Stimulated activated CD8-positive, alpha-beta memory T cell treated with anti-CD3 and anti-CD28 coated beads, Interleukin-15, amount 100 ng/mL, for 24 hours (primary cell): ENCODE data around the gene FFAR3.

Source experiments
- DNase-seq: peaks from one replicate; pipeline ENCODE4 v3.0.0-alpha.2; 2020; ENCODE audit warnings: low read depth

The FFAR3 gene

DNA sequence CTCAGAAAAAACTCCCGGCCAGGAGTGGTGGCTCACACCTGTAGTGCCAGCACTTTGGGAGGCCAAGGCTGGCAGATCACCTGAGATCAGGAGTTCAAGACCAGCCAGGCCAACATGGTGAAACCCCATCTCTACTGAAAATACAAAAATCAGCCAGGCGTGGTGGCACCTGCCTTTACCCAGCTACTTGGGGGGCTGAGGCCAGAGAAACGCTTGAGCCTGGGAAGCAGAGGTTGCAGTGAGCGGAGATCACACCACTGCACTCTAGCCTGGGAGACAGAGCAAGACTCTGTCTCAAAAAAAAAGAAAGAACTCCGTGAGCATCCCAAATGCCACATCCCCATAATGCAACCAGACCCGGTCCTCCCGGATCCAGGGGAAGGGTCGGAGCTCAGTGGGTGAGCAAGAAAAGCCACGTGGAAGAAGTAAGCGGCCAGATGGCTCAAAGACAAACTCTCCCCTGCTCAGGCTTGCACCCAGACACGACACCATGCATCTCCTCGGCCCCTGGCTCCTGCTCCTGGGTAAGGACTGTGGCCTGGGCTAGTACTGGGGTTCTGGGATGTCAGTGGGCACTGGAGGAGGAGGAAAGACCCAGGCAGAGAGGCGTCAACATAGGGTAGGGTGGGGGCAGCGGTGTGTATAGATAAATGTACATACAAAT is 26.6 kb upstream of the FFAR3 start:
- DNase-seq: no peak

DNA sequence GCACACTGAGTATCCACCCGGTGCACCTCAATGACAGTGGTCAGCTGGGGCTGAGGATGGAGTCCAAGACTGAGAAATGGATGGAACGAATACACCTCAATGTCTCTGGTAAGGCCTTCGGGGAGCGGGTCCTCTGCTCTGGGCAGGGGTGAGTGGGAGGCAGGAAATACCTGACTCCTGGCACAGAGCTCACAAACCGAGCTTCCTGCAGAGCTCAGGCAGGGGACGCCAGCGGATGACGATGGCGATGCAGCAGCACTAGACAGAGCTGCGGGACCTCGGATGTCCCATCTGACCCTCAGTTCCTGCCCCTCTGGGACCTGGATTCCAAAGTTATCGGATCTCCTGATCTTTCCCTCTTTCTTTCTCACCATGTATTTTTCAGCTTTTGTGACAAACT is 25.4 kb upstream of the FFAR3 start:
- DNase-seq: no peak

DNA sequence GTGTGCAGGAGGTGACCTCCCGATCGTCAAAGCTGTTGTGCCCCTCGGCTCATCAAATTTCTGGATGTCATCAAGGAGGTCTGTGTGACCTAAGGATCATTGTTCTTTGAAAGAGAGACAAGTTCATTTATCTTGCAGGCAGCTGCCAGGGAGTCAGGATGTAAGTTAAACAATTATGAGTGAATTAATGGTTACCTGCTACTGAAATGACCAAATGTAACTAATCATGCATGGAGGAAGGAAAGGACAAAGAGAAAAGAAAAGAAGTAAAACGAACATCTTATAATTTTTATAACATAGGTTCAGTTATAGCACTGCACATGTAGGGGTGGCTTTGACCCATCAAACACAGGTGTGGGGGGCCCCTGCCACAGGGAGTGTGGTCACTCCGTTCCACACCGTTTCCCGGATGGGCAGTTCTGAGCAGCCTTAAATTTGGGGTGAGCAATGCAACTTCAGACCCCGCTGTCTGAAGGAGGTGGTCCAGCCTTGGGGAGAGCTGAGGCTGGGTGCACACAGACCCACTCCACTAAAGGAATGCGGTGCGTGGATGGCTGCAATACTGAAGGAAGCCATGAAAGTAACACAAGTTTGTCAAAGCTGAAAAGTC is 24.0 kb upstream of the FFAR3 start:
- no peak for DNase-seq

DNA sequence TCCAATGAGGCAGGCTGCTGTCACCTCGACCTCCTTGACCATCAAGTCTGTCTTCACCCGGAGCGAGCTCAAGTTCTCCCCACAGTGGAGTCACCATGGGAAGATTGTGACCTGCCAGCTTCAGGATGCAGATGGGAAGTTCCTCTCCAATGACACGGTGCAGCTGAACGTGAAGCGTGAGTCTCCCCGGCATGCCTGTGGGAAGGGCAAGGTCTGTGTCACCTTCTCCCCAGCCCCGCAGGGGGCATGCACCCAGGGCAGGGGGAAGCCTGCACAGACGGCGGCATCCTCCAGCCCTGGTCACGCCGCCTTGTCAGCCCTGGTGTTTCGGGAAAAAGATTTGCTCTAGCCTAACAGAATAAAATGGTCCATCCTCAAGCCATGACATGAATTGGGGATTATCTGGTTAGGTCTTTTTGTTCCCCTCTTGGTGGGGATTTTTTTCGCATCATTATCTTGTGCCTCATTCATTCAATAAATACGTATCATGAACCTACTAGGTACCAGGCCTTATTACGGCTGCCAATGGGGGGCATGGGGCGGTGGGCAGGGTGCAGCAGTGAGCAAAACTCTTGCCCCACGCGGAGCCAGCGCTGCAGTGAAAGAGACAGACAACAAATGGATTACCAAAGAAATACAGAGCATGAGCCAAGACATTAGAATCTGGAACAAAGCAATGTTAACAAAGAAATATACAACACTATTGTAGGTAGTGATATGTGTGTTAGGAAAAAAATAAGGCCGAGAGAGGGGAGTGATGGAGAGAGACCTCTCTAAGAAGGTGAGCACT is 21.9 kb upstream of the FFAR3 start:
- no peak for DNase-seq

DNA sequence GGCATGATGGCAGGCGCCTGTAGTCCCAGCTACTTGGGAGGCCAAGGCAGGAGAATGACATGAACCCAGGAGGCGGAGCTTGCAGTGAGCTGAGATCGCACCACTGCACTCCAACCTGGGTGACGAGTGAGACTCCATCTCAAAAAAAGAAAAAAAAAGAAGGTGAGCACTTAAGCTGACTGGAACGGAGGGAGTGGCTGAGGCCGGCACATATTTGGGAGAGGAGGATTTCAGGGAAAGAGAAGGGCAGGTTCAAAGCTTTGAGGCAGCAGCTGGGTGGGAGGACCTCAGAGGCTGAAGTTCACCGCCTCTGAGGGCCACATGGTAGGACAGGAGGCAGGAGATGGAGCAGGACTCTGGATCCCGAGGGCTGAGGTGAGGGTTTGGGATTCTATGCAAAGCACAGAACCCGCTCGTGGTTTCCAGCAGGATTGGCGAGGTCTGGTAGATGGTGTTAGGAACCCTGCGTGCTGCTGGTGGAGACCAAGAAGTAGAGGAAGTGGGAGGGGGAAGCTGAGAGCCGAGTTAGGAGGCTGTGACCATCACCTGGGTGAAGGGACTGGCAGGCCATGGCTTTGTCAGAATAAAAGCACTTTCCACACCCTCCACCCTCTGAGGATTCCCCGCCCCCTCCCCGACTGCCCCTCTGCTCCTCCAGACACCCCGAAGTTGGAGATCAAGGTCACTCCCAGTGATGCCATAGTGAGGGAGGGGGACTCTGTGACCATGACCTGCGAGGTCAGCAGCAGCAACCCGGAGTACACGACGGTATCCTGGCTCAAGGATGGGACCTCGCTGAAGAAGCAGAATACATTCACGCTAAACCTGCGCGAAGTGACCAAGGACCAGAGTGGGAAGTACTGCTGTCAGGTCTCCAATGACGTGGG is 20.9 kb upstream of the FFAR3 start:
- DNase-seq: no peak

DNA sequence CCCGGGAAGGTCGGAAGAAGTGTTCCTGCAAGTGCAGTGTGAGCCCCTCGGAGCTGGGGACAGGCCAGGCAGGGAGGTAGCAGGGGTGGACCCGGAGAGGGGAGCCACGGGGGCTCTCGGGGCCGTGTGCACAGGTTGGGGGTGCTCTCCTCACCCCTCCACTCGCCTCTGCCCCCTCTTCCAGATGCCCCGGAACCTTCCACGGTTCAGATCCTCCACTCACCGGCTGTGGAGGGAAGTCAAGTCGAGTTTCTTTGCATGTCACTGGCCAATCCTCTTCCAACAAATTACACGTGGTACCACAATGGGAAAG is 20.3 kb upstream of the FFAR3 start:
- DNase-seq: no peak

DNA sequence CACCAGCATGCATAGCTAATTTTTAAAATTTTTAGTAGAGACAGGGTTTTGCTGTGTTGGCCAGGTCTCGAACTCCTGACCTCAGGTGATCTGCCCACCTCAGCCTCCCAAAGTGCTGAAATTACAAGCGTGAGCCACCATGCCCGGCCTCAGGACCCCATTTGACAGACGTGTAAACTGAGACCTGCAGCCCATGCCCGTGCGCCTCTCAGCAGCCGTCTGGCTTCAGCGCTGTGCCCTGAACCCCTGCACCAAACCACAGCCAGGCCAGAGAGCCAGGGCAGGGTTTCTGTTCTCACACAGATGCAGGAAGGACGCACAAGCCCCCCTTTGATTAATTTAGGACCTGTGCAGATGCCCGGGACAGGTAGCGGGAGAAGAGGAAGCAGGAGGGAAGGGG is 17.8 kb upstream of the FFAR3 start:
- DNase-seq: no peak

DNA sequence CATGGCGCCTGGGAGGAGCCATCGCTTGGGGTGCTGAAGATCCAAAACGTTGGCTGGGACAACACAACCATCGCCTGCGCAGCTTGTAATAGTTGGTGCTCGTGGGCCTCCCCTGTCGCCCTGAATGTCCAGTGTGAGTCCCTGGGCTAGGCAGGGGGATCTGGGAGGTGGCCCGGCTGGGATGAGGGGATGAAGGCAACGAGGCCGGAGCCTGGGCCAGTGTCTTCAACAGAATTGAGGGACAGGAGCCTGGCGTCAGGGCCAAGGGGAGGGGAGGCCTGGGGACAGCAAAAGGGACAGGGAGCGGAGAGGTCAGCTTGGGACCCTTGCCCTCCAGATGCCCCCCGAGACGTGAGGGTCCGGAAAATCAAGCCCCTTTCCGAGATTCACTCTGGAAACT is 17.3 kb upstream of the FFAR3 start:
- DNase-seq: no peak

DNA sequence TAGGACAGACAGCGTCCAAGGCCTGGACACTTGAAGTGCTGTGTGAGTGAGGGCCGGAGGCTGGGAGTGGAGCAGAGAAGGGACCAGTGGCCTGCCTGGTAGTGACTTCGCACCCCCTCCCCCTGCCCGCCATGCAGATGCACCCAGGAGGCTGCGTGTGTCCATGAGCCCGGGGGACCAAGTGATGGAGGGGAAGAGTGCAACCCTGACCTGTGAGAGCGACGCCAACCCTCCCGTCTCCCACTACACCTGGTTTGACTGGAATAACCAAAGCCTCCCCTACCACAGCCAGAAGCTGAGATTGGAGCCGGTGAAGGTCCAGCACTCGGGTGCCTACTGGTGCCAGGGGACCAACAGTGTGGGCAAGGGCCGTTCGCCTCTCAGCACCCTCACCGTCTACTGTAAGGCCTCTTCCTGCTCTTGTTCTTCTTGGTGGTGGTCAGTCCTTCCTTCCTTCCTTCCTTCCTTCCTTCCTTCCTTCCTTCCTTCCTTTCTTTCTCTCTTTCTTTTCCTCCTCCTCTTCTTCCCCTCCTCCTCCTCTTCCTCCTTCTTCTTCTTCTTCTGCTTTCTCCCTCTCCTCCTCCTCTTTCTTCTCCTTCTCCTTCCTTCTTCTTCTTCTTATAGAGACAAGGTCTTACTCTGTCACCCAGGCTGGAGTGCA is 16.6 kb upstream of the FFAR3 start:
- DNase-seq: no peak

DNA sequence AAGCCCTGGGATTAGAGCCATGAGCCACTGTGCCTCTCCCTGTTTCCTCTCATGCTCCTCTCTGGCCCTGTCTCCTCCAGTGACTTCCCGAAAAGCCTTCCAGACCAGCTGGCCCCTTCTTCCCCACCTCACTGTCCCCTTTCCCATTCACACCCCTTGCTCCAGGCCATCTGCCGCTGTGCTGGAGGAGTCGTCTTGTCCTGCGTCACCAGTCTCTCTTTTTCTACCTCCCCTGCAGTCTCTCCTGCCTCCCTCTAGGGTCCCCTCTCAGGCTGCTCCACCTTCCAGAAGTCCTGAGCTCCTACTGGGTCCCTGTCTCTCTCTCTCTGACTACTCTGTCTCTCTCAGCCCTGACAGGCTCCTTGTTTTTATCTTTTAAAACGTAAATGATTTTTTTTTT is 15.8 kb upstream of the FFAR3 start:
- DNase-seq: no peak

DNA sequence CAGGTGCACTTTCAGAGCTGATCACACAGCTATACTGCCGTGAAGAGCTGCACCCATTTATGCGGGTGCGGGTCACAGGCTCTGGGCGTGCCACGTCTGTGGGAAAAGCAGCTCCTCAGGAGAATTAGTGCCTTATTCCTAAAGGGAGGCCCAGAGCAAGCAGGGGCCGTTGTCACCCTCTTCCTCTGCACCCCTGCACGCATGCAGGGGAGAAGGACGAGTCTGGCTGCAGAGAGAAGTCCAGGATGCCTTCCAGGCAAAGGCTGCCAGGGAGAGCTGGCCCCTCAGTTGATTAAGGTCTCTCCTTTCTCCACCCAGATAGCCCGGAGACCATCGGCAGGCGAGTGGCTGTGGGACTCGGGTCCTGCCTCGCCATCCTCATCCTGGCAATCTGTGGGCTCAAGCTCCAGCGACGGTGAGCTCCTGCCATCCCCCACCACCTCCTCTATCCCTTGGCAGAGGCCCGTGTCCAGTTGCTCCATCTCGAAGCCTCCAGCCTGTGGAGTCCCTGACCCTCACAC is 13.7 kb upstream of the FFAR3 start:
- no peak for DNase-seq

DNA sequence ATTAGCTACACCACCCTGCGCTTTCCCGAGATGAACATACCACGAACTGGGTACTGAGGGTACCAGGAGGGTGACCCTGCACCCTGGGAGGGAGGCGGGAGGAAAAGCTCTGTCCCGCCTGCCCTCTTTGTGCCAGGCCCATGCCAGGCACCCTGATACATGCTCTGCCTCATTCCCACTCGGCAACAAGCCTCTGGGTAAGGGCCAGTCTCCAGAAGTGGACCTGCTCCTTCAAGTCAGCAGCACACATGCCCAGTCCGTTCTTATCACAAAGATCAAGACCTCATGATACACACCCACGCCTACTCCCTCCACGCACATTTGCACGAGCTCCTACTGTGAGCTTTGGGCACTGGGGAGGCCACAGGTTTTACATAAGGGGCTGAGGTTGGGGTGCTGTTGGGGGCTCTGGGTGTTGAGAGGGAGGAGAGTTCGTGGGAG is 12.6 kb upstream of the FFAR3 start:
- DNase-seq: no peak

DNA sequence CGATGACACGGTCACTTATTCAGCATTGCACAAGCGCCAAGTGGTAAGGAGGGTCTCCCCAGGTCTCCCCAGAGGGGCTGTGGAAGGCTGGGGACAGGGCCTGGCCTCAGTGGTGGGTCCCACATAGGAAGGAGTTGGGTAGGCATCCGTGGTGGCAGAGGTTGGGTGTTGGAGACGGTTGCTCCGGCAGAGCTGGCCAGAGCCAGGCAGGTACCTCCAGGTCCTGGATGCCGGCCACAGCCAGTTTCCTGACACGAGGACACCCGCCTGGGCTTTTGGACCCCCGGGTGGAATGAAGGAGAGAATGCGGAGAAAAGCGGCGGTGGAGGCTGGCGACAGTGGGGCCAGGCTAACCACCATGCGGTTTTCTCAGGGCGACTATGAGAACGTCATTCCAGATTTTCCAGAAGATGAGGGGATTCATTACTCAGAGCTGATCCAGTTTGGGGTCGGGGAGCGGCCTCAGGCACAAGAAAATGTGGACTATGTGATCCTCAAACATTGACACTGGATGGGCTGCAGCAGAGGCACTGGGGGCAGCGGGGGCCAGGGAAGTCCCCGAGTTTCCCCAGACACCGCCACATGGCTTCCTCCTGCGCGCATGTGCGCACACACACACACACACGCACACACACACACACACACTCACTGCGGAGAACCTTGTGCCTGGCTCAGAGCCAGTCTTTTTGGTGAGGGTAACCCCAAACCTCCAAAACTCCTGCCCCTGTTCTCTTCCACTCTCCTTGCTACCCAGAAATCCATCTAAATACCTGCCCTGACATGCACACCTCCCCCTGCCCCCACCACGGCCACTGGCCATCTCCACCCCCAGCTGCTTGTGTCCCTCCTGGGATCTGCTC is 11.8 kb upstream of the FFAR3 start:
- DNase-seq: no peak

DNA sequence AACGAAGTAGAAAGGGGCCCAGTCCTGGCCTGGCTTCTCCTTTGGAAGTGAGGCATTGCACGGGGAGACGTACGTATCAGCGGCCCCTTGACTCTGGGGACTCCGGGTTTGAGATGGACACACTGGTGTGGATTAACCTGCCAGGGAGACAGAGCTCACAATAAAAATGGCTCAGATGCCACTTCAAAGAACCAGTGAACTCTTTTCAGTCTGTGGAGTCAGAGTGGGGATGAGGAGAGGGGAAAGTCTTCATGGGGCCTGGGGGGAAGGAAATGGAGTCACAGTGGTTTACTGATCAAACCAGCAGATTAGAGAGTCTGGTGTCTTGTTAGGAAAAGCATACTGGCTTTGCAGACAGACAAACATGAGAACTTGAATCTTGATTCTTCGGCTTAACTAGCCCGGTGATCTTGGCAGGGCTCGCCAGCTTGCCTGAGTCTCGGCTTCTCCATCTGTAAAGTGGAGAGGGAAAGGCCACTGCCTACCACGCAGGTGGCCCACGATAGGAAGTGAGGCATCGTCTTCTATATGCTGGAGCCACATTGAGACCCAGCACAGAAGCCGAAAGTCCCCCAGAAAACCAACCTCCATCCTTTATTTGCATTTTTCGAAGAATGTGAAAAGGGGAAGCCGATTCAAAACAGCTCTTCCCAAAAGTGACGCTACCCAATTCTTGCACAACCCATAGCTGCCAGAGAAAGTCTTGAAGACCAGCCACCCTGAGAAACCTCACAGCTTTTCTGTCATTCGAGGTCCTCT is 10.9 kb upstream of the FFAR3 start, which contains the start of gene FFAR1:
Gene FFAR1, plus strand, starts transcription at position 732 of the 759 bp plus-strand sequence. CDS start 3,650 bp downstream, outside the sequence.
- no peak for DNase-seq

DNA sequence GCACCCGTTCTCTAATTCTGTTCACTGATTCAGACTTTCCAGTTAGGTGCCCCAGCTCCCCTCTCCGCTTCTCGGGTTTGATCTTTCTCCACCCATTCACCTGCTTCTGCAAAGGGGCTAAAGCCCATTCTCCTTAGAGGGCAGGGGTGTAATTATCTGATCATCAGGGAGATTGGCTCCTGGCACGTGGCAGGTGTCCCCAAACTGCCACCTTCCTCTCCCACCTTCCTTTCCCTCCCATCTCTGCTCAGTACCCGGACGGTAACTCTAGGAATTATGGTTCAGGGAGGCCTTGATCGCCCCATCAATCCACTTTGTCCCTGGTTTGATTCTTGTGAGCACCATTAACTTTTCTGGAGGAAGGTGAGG is 10.3 kb upstream of the FFAR3 start:
- DNase-seq: no peak

DNA sequence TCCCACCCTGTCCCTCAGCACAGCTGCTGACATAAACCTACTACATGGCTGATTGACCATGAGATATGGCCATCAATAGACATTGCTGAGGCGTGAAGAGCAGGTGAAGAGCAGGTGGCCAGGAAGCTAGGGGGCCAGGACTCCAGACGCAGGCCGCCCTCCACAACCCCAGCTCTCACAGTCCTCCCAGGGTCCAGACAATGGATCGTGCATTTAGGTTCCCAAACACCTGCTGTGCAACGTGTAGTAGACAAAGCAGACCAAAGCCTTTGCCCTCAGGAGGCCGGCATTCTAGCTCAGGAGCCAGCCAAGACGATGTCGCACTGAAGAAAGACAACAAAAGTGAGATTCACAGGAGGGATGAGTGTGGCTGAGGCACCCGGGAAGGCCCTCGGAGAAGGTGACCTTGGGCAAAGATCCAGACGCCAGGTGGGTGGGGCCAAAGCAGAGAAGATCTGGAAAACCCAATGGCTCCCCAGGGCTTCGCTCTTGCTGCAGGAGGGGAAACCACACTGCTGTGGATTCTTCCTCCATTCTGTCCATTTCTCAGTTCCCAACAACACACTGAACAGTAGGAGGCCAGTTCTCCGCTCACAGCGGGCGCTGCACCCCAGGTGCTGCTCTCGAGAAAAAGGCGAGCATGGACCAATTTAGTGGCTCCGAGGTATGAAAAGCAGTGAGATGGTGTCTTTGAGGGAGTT is 9.2 kb upstream of the FFAR3 start:
- no peak for DNase-seq

DNA sequence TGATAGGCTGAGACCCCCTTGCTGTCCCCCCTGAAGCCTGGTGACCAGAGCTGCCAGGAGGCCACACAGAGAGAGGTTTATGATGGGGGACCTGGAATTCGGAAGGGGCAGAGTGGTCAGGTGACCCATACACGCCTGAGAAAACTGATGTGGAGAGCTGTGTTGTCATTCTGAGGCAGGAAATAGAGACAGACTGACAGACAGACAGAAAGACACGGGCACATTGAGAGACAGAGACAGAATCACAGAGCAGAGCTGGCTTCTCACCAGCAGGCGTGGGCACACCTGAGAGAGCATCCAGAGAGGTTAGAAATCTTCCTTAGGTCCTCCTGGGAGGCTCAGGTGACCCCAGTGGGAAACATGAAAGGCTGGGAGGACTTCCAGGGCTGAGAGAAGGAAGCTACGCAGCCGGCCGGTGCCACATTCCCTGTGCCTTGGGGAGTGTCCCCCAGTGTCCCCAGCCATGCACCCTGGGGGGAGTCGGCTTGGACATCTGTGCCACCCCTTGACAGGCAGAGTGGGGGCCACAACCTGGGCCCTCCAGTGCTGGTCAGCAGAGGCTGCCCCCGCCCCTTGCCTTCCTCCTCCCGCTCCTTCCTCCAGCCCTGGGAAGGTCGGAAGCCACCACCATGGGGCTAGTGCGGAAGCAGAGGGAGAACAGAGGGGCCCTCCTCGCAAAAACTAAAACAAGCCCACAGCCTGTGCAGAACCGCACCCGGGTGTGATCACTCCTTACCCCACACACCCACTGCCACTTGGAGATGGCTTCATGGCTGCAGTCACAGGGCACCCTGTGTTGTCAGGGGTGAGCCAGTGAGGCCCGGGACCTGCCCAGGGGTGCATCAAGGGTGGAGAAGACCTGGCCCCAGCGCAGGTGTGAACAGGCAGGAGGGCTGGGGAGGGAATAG is 8.4 kb upstream of the FFAR3 start:
- no peak for DNase-seq

DNA sequence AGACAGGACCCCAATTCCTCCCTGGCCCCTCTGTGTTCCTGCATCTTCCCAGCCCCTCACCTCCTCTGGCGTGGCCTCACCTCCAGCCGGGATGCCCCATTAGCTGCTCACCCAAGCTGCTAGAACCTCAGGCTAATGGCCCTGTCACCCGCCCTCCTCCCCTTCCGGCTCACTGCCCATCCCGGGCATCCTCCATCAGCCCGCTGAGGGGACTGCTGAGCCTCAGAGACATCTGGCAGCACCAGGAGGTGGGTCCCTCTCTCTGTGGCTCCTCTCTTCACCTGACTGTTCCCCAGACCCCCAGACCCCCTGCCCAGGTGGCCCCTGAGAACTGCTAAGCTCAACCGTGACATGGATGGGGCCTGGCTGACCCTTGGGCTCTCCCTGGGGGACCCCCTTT is 7.7 kb upstream of the FFAR3 start:
- no peak for DNase-seq
